SK-N-SH treated with all-trans-retinoic acid at 6 μM for 48 hours (cell line): Measurements from ENCODE around the gene TMC8.

Experiments
- ATAC-seq: fragments of 200-7000 bp; cut with Tn5 transposase; 3 replicates; pipeline ENCODE4 v1.9.1; 2020; ENCODE audit warnings: mild to moderate bottlenecking, moderate library complexity
- ARNTL ChIP-seq: fragments of 450-650 bp; formaldehyde crosslinking; IDR thresholded peaks from 2 replicates; pipeline ENCODE4 v1.5.0; 2020; ENCODE audit warnings: low read depth, mild to moderate bottlenecking, moderate library complexity, borderline replicate concordance
- BACH2 ChIP-seq: fragments of 250-450 bp; sonication (Bioruptor Pico); IDR thresholded peaks from 2 replicates; pipeline ENCODE4 v1.9.0; 2021; ENCODE audit warnings: mild to moderate bottlenecking, borderline replicate concordance
- CREB5 ChIP-seq: fragments of 250-450 bp; sonication (Bioruptor Pico); IDR thresholded peaks from 2 replicates; pipeline ENCODE4 v1.5.1; 2020; ENCODE audit warnings: low read depth, mild to moderate bottlenecking, moderate library complexity
- CSDC2 ChIP-seq: fragments of 250-450 bp; sonication (Bioruptor Pico); IDR thresholded peaks from 2 replicates; pipeline ENCODE4 v1.5.0; 2020; ENCODE audit warnings: mild to moderate bottlenecking, moderate library complexity
- CSRNP3 ChIP-seq: fragments of 250-450 bp; sonication (Bioruptor Pico); IDR thresholded peaks from 2 replicates; pipeline ENCODE4 v1.5.1; 2021; ENCODE audit warnings: mild to moderate bottlenecking, moderate library complexity
- ESRRG ChIP-seq: fragments of 250-450 bp; sonication (Bioruptor Pico); IDR thresholded peaks from 2 replicates; pipeline ENCODE4 v1.6.1; 2021; ENCODE audit warnings: mild to moderate bottlenecking
- GLIS3 ChIP-seq: fragments of 250-450 bp; sonication (Bioruptor Pico); IDR thresholded peaks from 2 replicates; pipeline ENCODE4 v1.5.0; 2020; ENCODE audit warnings: mild to moderate bottlenecking, moderate library complexity
- ISL1 ChIP-seq: fragments of 250-450 bp; sonication (Bioruptor Pico); IDR thresholded peaks from 2 replicates; pipeline ENCODE4 v2.1.2; 2022; ENCODE audit warnings: mild to moderate bottlenecking, moderate library complexity
- PATZ1 ChIP-seq: fragments of 250-450 bp; sonication (Bioruptor Pico); IDR thresholded peaks from 2 replicates; pipeline ENCODE4 v1.8.0; 2020; ENCODE audit warnings: mild to moderate bottlenecking, moderate library complexity, borderline replicate concordance
- POU6F1 ChIP-seq: fragments of 250-450 bp; sonication (Bioruptor Pico); IDR thresholded peaks from 2 replicates; pipeline ENCODE4 v1.8.0; 2021; ENCODE audit warnings: low read depth, mild to moderate bottlenecking, moderate library complexity, borderline replicate concordance
- SNAI2 ChIP-seq: fragments of 250-450 bp; sonication (Bioruptor Pico); IDR thresholded peaks from 2 replicates; pipeline ENCODE4 v1.5.0; 2020; ENCODE audit warnings: mild to moderate bottlenecking, moderate library complexity
- TCF4 ChIP-seq: fragments of 250-450 bp; sonication (Bioruptor Pico); IDR thresholded peaks from 2 replicates; pipeline ENCODE4 v1.8.0; 2021; ENCODE audit warnings: mild to moderate bottlenecking, moderate library complexity, borderline replicate concordance
- TOX ChIP-seq: fragments of 250-450 bp; sonication (Bioruptor Pico); IDR thresholded peaks from 2 replicates; pipeline ENCODE4 v1.8.0; 2021; ENCODE audit warnings: mild to moderate bottlenecking, moderate library complexity, borderline replicate concordance
- TSHZ2 ChIP-seq: fragments of 250-450 bp; sonication (Bioruptor Pico); IDR thresholded peaks from 2 replicates; pipeline ENCODE4 v1.5.0; 2020; ENCODE audit warnings: mild to moderate bottlenecking, moderate library complexity
- ZC3H10 ChIP-seq: fragments of 250-450 bp; sonication (Bioruptor Pico); IDR thresholded peaks from 2 replicates; pipeline ENCODE4 v1.5.1; 2021; ENCODE audit warnings: mild to moderate bottlenecking, moderate library complexity
- ZFP3 ChIP-seq: fragments of 250-450 bp; sonication (Bioruptor Pico); IDR thresholded peaks from 2 replicates; pipeline ENCODE4 v1.5.0; 2020; ENCODE audit warnings: mild to moderate bottlenecking, moderate library complexity
- ZFP30 ChIP-seq: fragments of 450-650 bp; formaldehyde crosslinking; IDR thresholded peaks from 2 replicates; pipeline ENCODE4 v1.5.0; 2022; ENCODE audit warnings: mild to moderate bottlenecking, moderate library complexity
- ZNF565 ChIP-seq: fragments of 450-650 bp; formaldehyde crosslinking; conservative IDR thresholded peaks from 2 replicates; pipeline ENCODE4 v1.5.0; 2020; ENCODE audit warnings: low read depth, mild to moderate bottlenecking, moderate library complexity
- ZNF70 ChIP-seq: fragments of 450-650 bp; formaldehyde crosslinking; IDR thresholded peaks from 2 replicates; pipeline ENCODE4 v1.5.0; 2020; ENCODE audit warnings: mild to moderate bottlenecking, moderate library complexity

The TMC8 gene

GRCh38 chr17:78123258-78123929, 7.2 kb upstream of the TMC8 start:
- no peak for TF ChIP-seq TOX (CRISPR knock-in tag)
- no peak for TF ChIP-seq ZFP3 (CRISPR knock-in tag)
- no peak for TF ChIP-seq ZNF565 (CRISPR knock-in tag)
- TF ChIP-seq TSHZ2 (CRISPR knock-in tag) = no peak
- TF ChIP-seq ISL1 = no peak
- no peak for TF ChIP-seq ZFP30 (CRISPR knock-in tag)
- TF ChIP-seq CSDC2 (CRISPR knock-in tag) = no peak
- no peak for TF ChIP-seq ZC3H10
- TF ChIP-seq CREB5 = no peak
- no peak for TF ChIP-seq ESRRG (CRISPR knock-in tag)
- TF ChIP-seq ZNF70 = no peak
- no peak for TF ChIP-seq PATZ1
- TF ChIP-seq CSRNP3 (CRISPR knock-in tag) = no peak
- no peak for TF ChIP-seq POU6F1 (CRISPR knock-in tag)
- no peak for TF ChIP-seq SNAI2 (CRISPR knock-in tag)
- TF ChIP-seq ARNTL (CRISPR knock-in tag) = no peak
- TF ChIP-seq, all 23 proteins: peak for 0
- ATAC-seq = no peak

GRCh38 chr17:78124081-78124835, 6.3 kb upstream of the TMC8 start:
- no peak for ATAC-seq
- TF ChIP-seq BACH2 (CRISPR knock-in tag) (no peak), ISL1 (no peak)

- ATAC-seq = no peak
- TF ChIP-seq ZC3H10 = no peak
- no peak for TF ChIP-seq CSRNP3 (CRISPR knock-in tag)
- no peak for TF ChIP-seq SNAI2 (CRISPR knock-in tag)
- no peak for TF ChIP-seq GLIS3 (CRISPR knock-in tag)
- TF ChIP-seq CREB5 = no peak
- no peak for TF ChIP-seq TOX (CRISPR knock-in tag)
- TF ChIP-seq BACH2 (CRISPR knock-in tag) = no peak
- TF ChIP-seq ZFP30 (CRISPR knock-in tag) = no peak
- TF ChIP-seq TCF4 = no peak
- no peak for TF ChIP-seq ZNF565 (CRISPR knock-in tag)
- TF ChIP-seq ZFP3 (CRISPR knock-in tag) = no peak
- no peak for TF ChIP-seq TSHZ2 (CRISPR knock-in tag)
Observed at GRCh38 chr17:78124836-78125137, 5.8 kb upstream of the TMC8 start.
